ENCODE measurements around the gene PNMA8B.

PNMA8B gene

GRCh38 chr19:46450737-46451136 is 44.9 kb downstream of the PNMA8B start:
- H3K4me3 ChIP-seq (ENCODE audit: low read depth, low read length) = no peak overlapping the region
- in situ Hi-C loops (cut with HindIII; ENCODE audit: low sequenced_read_pairs) = no loop called here
- no peak for TF ChIP-seq CTCF (IDR thresholded peaks at IDR 0.05; ENCODE audit: low read depth, low read length, missing control alignments)
- DNase-seq (ENCODE audit: low read depth) = no peak

- TF ChIP-seq CTCF (IDR thresholded peaks at IDR 0.05; ENCODE audit: low read depth, low read length, missing control alignments) = no peak
- H3K4me3 ChIP-seq (ENCODE audit: low read depth, low read length) = no peak overlapping the region
- no peak for DNase-seq (ENCODE audit: low read depth)
- in situ Hi-C loops (cut with HindIII; ENCODE audit: low sequenced_read_pairs) = no loop called here
Measured at GRCh38 chr19:46449228-46449627, 46.4 kb downstream of the PNMA8B start.

- TF ChIP-seq CTCF (IDR thresholded peaks at IDR 0.05; ENCODE audit: low read depth, low read length, missing control alignments) = no peak
Measured at GRCh38 chr19:46448601-46449000, 47.1 kb downstream of the PNMA8B start.

GRCh38 chr19:46447824-46448223 is 47.8 kb downstream of the PNMA8B start:
- no peak overlapping the region for H3K4me3 ChIP-seq (ENCODE audit: low read depth, low read length)
- in situ Hi-C loops (cut with HindIII; ENCODE audit: low sequenced_read_pairs) = no loop called here
- DNase-seq (ENCODE audit: low read depth) = no peak
- no peak for TF ChIP-seq CTCF (IDR thresholded peaks at IDR 0.05; ENCODE audit: low read depth, low read length, missing control alignments)

More at GRCh38 chr19:46448601-46449000, 47.1 kb downstream of the PNMA8B start:
- no peak overlapping the region for H3K4me3 ChIP-seq (ENCODE audit: low read depth, low read length)
- in situ Hi-C loops (cut with HindIII; ENCODE audit: low sequenced_read_pairs) = no loop called here
- no peak for DNase-seq (ENCODE audit: low read depth)

GRCh38 chr19:46447006-46447405 is 48.7 kb downstream of the PNMA8B start:
- no peak for TF ChIP-seq CTCF (IDR thresholded peaks at IDR 0.05; ENCODE audit: low read depth, low read length, missing control alignments)
- no peak overlapping the region for H3K4me3 ChIP-seq (ENCODE audit: low read depth, low read length)
- DNase-seq (ENCODE audit: low read depth) = no peak
- in situ Hi-C loops (cut with HindIII; ENCODE audit: low sequenced_read_pairs) = no loop called here

- in situ Hi-C loops (cut with HindIII; ENCODE audit: low sequenced_read_pairs) = no loop called here
- no peak for DNase-seq (ENCODE audit: low read depth)
- TF ChIP-seq CTCF (IDR thresholded peaks at IDR 0.05; ENCODE audit: low read depth, low read length, missing control alignments) = no peak
- no peak overlapping the region for H3K4me3 ChIP-seq (ENCODE audit: low read depth, low read length)
Measured at GRCh38 chr19:46446021-46446420, 49.6 kb downstream of the PNMA8B start.
